AG04449 (cell line): Measurements from ENCODE around the gene NAP1L4.

ENCODE experiments used
- CTCF ChIA-PET: fragments of 350-600 bp; formaldehyde crosslinking; extraction: SDS; loops from one replicate; lab custom pipeline; 2021; ENCODE audit warnings: antibody characterized with exemption; lab: Yijun Ruan, JAX
- POLR2A ChIA-PET: fragments of 400-600, 350-600 bp; formaldehyde crosslinking; extraction: SDS; loops from one replicate; lab custom pipeline; 2020; ENCODE audit warnings: antibody characterized with exemption, inconsistent platforms; lab: Yijun Ruan, JAX
- DNase-seq: peaks from one replicate; pipeline ENCODE4 v3.0.0-alpha.2; 2010; ENCODE audit warnings: low read depth, low spot score
- H3K4me3 ChIP-seq: 2 replicates; pipeline ENCODE4 v1.5.1; 2011; ENCODE audit warnings: low read depth, mild to moderate bottlenecking, control low read depth, low read length
- TF ChIP-seq, protein P1 (sequence below): IDR thresholded peaks from one replicate; pipeline ENCODE4 v1.5.1; 2011; ENCODE audit warnings: mild to moderate bottlenecking, moderate library complexity, low read length, control low read depth, inconsistent platforms; ENCODE audit not compliant: insufficient read depth; ENCODE audit errors: missing control alignments

NAP1L4 gene

DNA sequence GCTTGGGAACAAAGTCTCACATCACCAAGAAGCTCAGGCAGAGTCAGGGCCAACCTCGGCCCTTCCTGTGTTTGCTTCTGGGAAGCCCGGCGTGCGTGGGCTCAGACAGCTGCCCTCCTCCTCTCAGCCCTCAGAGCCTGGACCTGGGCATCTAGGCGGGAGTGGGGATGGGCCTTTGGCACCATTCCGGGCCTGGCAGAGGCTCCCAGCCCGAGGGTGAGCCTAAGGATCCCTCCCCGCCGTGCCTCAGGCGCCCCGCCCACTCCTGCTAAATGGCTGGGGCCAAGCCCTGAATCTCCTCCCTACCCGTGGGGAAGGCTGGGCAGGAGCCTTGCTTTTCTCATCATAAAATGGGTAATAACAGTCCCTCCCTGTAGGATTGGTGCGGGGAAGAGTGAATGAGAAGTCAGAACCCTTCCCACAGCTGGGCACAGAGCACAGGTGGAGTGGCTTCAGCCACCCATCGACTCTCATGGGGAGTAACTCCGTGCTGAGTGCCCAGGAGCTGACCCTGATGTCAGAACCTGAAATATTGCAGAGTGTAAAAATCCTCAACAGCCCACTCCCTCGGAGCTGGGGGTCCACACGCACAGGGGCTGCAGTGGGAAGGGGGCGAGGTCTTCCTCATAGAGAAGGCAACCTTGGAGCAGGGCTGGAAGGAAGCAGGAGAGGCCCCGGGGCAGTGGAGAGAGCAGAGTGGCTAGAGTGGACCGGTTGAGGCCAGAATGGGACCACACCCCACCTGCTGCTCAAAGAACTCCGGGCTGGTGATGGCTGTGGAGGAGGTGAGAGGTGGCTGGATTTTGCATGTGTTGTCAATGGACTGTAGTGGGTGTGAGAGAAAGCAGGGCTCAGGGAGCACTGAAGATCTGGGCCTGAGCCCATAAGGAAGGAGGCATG lies 87.7 kb downstream of the NAP1L4 start:
- ChIA-PET CTCF (interaction anchor here (1.2 to 3.1 kb wide), 4 partner anchors 8 to 371 kb away, joined by 4 to 35 read pairs (median 10); no protein-coding TSS in a partner anchor), POLR2A (no interaction called here)
- H3K4me3 ChIP-seq: no peak overlapping the region
- no peak for DNase-seq
- TF ChIP-seq, protein P1, sequence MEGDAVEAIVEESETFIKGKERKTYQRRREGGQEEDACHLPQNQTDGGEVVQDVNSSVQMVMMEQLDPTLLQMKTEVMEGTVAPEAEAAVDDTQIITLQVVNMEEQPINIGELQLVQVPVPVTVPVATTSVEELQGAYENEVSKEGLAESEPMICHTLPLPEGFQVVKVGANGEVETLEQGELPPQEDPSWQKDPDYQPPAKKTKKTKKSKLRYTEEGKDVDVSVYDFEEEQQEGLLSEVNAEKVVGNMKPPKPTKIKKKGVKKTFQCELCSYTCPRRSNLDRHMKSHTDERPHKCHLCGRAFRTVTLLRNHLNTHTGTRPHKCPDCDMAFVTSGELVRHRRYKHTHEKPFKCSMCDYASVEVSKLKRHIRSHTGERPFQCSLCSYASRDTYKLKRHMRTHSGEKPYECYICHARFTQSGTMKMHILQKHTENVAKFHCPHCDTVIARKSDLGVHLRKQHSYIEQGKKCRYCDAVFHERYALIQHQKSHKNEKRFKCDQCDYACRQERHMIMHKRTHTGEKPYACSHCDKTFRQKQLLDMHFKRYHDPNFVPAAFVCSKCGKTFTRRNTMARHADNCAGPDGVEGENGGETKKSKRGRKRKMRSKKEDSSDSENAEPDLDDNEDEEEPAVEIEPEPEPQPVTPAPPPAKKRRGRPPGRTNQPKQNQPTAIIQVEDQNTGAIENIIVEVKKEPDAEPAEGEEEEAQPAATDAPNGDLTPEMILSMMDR: no peak

DNA sequence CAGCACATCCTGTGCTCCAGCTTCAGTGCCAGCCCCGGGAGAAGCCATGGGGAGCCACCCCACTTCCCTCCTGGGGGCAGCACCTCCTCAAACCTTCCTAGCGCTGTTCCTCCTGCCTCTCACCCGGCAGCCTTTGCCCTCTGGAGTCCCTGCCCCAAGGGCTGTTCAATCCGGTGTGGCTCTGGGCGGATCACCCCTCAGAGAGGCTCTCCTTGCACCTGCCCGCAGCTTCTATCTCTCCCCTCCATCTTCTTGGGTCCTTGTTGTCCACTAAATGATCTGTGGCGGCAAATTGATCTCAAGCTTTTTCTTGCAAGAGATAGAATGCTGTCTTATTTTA lies 88.5 kb downstream of the NAP1L4 start:
- TF ChIP-seq, protein P1: no peak
- DNase-seq: no peak
- H3K4me3 ChIP-seq: no peak overlapping the region
- POLR2A ChIA-PET: interaction anchor here (2.8 kb wide), 1 partner anchor 26 kb away, joined by 12 read pairs; the partner anchor contains the start of gene PHLDA2
- CTCF ChIA-PET: interaction anchor here (1.9 to 3.1 kb wide), 4 partner anchors 8 to 373 kb away, joined by 7 to 35 read pairs (median 13); no protein-coding TSS in a partner anchor

DNA sequence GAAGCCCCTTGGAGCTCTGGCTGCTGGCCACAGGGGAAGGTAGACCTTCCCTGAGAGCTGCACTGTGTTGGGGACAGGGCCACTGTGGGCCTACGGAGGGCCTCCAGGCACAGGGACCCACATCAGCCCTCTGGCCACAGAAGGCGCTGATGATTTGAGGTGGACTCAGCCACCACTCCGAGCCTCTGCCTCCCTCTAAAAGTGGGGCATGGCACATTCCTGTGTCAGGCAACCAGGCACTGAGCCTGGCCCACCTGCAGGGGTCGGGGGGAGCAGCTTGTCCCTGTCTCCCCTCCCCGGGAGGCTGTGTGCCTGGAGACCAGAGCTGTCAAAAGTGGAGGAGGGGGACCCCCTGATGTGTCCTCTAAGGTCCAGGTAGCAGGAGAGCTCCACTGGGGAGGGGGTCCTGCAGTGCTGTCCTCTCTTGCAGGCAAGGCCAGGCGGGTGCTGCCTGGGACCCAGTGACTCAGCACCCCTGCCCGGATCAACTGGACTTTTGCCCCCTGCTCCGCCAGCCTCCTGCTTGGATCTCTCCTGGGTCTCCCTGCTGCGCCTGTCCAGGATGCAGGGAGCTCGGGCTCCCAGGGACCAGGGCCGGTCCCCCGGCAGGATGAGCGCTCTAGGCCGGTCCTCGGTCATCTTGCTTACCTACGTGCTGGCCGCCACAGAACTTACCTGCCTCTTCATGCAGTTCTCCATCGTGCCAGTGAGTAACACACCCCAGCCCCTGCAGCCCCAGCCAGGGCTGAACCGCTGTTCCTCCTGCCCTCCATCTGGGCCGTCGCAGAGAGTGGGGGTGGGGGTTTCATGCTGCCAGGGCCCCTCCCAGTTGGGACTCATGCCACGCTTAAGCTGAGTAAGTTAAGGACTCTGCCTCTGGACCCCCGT lies 89.1 kb downstream of the NAP1L4 start:
- CTCF ChIA-PET: interaction anchor here (1.6 to 3.1 kb wide), 5 partner anchors 9 to 372 kb away, joined by 5 to 35 read pairs (median 12); no protein-coding TSS in a partner anchor
- no peak for DNase-seq
- H3K4me3 ChIP-seq: peak overlapping the region; percentile 75
- POLR2A ChIA-PET: interaction anchor here (2.8 kb wide), 1 partner anchor 26 kb away, joined by 12 read pairs; the partner anchor contains the start of gene PHLDA2
- TF ChIP-seq, protein P1: no peak

DNA sequence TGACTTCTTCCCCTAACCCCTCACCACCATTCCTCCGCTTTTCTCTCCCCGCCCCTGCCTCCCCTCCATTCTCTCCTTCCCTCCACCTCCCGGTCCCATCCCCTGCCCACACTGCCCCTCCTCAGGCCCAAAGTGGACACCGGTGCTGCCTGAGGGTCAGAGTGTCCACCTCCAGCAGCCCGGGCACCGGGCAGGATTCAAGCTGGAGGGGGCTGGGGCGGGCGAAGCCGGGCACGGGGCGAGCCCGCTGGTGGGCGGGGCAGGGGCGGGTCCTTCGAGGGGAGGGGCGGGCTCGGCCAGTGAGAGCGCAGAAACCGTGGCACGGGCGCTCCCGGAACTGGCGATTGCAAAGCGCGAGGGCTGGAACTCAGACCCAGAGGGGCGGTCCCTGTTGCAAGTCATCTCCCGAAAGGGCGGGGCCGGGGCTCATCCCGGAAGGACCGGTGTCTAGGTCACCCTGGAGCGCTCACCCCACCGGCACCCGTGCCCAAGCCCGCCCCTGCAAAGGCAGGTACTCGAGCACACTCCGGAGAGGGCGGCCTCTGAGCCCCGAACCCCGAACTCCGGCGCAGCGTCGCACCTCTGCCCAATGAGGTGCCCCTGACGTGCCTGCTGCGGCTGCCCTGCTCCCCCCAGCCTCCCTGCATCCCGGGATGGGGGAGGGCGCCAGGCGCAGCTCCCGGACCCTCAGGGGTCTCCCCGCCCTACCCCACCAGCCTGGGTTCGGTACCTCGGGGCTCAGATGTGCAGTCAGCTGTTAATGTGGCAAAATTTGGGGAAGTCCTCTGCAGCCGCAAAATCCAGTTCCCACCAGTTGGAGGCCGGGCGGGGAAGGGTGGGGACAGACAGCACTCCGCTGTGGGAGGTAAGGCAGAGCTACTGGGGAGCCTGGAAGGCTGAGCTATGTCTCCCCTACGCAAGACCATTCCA lies 90.0 kb downstream of the NAP1L4 start:
- TF ChIP-seq, protein P1: no peak
- DNase-seq: peak; percentile 42
- H3K4me3 ChIP-seq: peak overlapping the region; percentile 75
- ChIA-PET CTCF (interaction anchor here (0.7 to 3.1 kb wide), 6 partner anchors 10 to 371 kb away, joined by 3 to 35 read pairs (median 10); partner anchors contain the start of gene CDKN1C), POLR2A (interaction anchor here (0.6 to 2.8 kb wide), 4 partner anchors 27 to 502 kb away, joined by 3 to 12 read pairs (median 3); partner anchors contain the start of genes PHLDA2 and TSSC4)

DNA sequence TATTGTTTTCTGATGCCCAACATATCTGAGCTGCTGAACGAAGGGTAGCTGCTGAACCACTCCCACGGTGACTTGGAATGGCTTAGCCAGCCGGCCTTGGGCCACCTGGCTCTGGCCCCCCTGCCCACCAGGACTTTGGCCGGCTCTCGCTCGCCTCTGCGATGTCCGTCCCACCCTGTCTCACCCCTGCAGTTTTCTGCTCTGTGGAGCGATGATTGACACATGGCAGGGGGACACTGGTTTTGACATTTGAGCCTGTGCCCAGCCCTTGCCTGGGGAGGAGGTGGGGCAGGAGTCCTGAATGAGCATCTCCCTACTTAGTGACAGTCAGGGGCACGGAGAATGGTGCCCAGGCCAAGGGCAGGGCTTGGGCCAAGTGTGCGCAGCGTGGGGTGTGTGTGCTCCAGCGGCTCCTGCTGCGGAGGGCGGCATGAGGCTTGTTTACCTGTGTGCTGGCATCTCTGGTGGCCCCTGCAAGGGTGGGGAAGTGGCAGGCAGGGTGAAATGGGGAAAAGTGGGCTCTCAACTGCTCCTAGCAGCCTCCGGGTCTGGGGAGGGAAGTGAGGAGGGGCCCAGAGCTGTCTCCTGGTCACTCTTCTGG lies 90.8 kb downstream of the NAP1L4 start:
- peak overlapping the region; percentile 60 for H3K4me3 ChIP-seq
- ChIA-PET POLR2A (interaction anchor here (2.8 kb wide), 1 partner anchor 28 kb away, joined by 12 read pairs; the partner anchor contains the start of gene PHLDA2), CTCF (interaction anchor here (0.7 to 3.1 kb wide), 5 partner anchors 9 to 369 kb away, joined by 3 to 14 read pairs (median 4); partner anchors contain the start of gene CDKN1C)
- TF ChIP-seq, protein P1: no peak
- no peak for DNase-seq
